ENCODE data around the gene NSF.
"Not testable (repeated sequence)": the region's sequence is repeated elsewhere in the genome, so short reads cannot be mapped to it uniquely, and the experiment has no call there.

Gene NSF

DNA sequence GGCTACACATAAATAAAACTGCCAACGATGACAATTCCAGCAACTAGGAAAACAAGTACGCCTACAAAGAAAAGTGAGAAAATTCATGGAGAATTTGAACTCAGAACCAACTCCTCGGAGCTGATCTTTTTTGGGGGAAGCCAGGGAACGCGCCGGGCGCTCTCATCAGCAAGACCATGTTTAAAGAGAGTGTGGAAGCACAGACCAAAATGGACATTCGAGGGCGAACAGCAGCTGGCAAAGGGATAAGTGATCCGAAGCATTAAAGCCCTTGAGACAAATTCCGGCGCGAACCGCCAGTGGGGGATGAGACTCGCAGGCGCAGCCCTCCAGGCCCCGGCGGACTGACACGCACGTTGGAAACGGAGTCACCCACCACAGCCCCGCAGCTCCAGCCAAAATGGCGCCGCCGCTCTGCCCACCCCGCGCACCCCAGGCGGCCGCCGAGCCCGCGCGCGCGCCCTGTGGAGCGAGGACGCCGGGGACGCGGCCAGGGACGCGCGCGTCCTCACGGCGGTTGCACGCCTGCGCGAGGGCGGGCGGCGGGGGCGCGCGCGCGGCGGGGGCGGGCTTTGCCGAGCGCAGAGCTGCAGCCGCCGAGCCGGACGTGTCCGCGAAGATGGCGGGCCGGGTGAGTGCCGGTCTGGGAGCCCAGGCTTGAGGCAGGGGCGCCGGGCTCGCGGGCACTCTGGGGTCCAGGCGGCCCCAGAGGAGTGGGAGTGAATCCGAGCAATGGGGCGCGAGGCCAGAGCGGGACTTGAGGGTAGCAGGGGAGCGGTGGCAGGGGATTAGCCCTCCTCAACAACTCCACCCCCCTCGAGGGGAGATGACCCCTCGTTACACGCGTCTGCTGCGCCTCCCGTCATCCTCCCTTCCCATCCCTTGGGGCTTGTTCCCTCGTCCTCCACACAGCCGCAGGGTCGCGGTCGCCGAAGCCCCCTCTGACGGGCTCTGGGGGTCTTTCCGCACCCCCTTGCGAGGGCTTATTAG, at the start of gene NSF:
Gene NSF (plus strand): TSS at position 513 of the 990 bp plus-strand sequence. CDS start 107 bp downstream, at position 620.
- DNase-seq (ENCODE audit: low read depth in 2 of 2): not testable (repeated sequence)

DNA sequence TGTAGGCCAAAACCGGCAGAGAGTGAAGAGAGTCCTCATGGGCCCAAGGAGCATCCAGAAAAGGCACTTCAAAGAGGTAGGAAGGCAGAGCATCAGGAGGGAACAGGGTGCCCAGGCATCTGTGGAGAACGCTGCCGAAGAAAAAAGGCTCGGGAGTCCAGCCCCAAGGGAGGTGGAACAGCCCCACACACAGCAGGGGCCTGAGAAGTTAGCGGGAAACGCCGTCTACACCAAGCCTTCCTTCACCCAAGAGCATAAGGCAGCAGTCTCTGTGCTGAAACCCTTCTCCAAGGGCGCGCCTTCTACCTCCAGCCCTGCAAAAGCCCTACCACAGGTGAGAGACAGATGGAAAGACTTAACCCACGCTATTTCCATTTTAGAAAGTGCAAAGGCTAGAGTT, 41.9 kb upstream of the NSF start:
- not testable (repeated sequence) for DNase-seq (ENCODE audit: low read depth in 2 of 2)

DNA sequence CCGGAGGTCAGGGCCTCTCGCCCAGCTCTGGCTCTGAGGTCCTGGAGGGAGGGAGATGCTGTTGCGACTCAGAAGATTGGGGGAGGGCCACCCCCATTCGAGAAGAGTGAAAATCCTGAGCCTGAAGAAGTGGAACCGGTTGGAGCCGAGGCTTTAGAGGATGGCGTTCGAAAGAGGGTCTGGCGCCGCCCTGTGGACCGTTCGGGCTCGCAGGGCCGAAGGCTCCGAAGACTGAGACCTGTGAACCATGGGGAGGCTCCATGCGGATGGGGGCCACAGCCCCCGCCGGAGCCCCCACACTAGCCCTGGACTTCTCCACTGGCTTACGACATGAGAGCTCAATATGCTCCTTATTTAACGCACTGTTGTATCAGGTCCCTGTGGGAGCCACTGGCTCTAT, 31.3 kb upstream of the NSF start:
- not testable (repeated sequence) for DNase-seq (ENCODE audit: low read depth in 2 of 2)

DNA sequence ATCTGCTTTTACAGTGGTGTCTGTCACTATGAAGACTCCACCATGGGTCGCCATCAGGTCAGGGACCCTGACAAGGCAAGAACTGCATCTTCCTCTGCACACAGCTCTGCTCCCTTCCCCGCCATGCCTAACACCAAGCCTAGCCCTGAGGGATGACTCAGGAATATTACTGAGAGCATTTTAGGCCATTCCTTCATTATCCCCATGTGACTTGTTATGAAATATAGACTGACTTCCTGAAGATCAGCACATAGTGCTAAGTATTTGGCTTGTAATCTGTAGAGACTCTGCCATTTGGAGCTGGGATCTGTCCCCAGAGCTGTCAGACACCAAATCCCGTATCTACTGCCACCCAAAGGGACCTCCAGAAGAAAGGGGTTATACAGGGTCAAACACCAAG, 30.4 kb upstream of the NSF start:
- not testable (repeated sequence) for DNase-seq (ENCODE audit: low read depth in 2 of 2)

DNA sequence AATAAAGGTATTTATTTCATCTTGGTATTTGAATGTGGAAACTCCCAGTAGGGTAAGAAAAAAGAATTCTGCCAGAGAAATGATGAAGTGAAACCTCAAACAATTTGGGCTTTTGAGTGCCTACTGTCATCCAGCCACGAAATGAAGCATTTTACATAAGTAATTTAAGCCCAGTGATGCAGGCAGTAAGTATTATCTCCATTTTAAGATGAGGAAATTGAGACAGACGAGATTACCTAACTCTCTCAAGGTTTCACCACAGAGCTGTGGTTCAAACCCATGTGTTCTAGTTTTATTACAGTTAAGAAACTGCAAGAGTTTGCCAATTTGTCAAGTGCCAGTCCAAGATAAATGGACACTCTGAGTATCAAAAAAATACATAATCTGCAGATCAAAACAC, 24.2 kb upstream of the NSF start:
- not testable (repeated sequence) for DNase-seq (ENCODE audit: low read depth in 2 of 2)

DNA sequence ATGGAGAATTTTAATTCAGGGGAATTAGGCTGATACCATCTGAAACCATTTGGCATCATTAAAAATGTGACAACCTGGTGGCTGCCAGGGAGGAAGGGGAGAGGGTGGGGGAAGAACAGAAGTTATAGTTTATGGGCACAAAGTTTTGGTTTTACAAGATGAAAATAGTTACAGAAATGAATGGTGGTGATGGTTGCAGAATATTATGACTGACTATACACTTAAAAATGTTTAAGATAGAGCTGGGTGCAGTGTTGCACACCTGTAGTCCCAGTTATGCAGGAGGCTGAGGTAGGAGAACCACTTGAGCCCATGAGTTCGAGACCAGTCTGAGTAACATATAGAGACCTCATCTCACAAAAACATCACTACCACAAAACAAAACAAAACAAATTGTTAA, 23.5 kb upstream of the NSF start:
- DNase-seq (ENCODE audit: low read depth in 2 of 2): not testable (repeated sequence)

DNA sequence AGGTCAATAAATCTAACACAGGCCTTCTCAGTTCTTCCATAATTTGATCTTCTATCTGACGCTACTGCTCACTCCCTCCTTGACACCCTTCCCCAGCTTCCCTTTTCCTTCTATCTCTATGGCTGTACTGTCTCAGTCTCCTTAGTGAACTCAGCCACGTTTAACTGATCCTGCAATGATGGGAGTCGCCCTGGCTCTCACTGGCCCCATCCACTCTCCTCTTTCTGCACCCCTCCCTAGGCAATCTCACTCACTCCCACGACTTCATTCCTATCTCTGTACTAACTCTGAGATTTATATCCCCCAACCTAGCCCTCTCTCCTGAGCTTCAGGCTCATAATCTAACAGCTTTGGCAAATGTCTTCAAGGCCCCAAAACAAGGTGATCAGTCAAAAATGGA, 18.7 kb upstream of the NSF start:
- DNase-seq (ENCODE audit: low read depth in 2 of 2): not testable (repeated sequence)

DNA sequence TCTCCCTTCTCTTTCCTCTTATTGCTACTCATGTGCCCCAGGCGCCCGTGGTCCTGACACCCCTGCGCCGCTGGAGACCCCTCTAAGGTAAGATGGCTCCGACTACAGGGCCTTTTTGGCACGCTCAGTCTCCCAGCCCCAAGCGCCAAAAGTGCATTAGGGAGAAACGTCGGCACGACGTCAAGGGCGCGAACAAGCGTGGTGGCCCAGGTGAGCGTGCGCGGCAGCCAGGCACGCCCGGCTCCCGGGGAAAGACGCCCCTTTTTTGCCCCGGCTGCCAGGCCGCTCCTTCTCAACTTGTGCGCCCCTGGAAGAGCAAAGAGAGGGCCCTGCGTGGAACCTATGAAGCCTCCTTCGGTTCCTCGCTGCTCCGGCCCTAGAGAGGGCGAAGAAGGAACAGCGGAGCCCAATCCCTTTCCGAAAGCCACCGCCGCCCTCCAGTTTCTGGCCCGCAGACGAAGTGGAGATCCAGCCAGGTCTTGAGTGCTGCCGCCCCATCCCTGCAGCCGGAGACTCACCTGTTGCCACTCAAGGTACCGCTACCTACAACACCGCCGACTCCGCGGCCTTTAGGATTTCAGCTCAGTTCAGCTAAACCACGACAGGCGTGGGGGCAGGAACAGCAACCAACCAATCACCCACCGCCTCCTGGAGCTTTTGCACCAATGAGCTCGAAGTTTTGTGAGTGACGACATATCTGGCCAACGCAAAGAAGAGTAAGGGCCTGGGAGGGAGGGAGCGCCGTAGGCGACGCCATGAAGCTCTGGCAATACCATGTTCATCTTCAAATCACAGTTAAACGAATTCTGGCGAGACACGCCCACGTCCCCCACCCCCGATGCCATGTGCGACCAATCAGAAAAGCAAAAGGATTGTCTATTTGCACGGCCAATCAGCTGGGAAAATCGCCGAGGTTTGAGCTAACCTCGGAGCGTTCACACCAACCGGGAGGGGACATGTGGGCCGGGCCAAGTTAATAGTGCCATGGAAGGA, 11.1 kb upstream of the NSF start, which contains the start of gene ARL17A:
Gene ARL17A (minus strand): TSS at position 609 of the 993 bp plus-strand sequence. CDS start 3,369 bp downstream, outside the sequence.
- DNase-seq (ENCODE audit: low read depth in 2 of 2): peak; percentile 43 to 48

DNA sequence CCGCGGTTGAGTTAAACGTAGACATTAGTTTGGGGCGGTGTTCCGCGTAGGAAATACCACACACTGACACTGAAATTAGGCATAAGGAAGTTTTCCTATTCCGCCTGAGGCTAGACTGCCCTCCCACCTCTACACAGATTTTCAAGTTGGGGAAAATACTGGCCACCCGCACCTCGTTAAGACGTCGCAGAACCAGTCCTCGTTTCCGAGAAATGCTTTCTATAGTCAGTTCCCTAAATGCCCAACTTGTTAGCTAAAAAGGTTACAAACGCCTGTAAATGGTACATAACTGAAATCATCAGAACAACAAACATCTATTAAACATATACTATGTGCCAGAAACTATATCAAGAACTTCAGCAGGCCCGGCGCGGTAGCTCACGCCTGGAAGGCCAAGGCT, 10.4 kb upstream of the NSF start:
- not testable (repeated sequence) for DNase-seq (ENCODE audit: low read depth in 2 of 2)

DNA sequence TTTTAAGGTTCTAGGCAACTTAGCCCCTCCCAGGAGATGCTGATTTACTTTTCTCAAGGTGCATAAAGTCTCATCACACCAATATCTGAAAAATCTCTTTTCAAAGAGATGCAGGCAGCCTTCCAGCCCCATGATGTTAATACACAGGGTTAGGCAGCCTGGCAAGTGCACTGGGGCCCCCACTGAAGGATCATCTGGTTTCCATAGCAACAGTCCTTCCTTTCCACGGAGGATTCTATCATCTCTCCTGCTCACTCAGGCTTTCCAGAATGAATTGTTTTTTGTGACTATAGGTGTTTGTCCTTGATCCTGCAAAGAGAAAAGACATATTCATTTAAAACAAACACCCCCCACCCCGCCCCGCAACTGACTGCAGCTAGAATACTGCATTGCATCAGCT, 5.0 kb upstream of the NSF start:
- not testable (repeated sequence) for DNase-seq (ENCODE audit: low read depth in 2 of 2)

DNA sequence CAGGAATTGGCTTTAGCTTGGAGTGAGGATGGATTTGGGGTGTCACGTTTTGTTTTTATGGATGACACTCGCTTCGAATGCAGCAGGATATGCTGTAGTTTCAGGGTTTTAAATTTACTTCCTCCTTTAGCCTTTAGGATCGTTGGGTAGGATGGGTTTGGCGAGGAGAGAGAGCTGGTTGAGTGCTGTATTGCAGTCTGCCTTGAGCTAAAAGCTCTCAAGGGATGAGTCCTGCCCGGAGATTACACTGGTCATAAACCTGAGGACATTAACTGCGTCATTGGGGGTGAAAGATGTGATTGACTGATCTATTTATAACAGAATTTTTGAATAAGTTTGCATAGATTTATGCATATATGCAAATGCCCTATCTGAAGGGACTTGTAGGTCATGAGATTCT, 863 bp downstream of the NSF start:
- not testable (repeated sequence) for DNase-seq (ENCODE audit: low read depth in 2 of 2)

DNA sequence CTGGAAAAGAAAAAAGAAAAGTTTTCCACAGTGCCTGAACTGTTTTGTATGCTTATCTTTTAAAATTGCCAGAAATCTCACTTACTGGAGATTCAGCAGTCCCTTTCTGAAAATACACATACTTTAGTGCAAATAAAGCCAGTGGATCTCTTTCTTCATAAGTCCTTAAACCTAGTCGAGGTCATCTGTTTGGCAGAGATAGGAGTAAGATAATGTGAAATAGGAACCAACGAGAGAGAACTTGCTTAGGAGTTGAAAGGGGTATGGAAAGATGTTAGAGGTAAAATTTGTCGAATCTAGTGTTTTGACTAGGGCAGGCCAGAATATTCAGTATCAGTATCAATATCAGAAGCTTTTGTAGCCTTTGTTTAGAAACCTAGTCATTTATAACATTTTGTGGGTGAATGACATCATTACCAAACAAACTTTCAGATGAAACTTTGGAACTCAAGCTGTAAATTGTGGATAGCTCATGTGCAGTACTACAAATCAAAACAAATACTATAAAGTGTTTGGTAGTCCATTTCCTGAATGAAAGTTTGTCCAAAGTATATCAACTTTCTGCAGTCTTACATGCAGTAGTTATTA, 8.0 kb downstream of the NSF start:
- DNase-seq (ENCODE audit: low read depth in 2 of 2): not testable (repeated sequence)

DNA sequence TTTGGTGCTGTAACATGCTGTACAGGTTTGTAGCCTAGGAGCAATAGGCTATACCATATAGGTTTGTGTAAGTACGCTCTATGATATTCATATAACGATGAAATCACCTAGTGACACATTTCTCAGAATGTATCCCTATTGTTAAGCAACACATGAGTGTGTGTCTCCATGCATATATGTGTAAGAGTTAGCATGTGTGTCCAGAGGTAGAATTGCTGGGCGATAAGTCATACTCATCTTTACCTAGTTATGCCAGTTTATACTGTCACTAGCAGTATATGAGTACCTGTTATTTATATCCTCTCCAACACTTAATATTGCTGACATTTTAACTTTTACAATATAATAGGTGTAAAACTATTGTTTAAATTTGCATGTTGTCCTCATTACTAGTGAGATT, 10.3 kb downstream of the NSF start:
- not testable (repeated sequence) for DNase-seq (ENCODE audit: low read depth in 2 of 2)

DNA sequence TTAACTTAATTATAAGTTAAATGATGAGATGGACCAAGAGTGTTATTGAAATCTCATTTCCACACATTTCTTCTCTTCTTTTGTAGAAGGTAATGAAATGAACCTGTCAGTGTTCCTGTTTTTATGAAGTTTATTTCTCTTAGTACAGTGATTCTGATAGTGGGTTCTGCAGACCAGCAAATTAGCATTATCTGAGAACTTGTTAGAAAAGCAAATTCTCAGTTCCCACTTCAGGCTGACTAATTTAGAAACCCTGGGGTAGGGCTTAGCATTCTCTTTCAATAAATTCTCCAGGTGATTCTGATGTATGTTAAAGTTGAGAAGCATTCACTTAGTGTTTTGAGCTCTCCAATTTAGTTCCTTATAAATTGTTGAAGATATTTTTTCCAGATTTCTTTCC, 12.7 kb downstream of the NSF start:
- not testable (repeated sequence) for DNase-seq (ENCODE audit: low read depth in 2 of 2)

DNA sequence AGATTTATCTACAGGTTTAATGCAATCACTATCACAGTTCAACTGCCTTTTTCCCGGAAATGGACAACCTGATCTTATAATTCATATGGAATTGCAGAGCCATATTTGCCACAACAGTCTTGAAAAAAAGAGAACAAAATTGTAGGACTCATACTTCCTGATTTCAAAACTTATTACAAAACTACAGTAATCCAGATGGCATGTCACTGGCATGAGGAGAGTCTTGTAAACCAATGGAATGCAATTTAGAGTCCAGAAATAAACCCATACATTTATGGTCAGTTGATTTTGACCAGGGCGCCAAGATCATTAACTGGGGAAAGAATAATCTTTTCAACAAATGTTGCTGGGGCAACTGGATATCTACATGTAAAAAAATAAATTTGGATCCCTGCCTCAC, 20.8 kb downstream of the NSF start:
- not testable (repeated sequence) for DNase-seq (ENCODE audit: low read depth in 2 of 2)

DNA sequence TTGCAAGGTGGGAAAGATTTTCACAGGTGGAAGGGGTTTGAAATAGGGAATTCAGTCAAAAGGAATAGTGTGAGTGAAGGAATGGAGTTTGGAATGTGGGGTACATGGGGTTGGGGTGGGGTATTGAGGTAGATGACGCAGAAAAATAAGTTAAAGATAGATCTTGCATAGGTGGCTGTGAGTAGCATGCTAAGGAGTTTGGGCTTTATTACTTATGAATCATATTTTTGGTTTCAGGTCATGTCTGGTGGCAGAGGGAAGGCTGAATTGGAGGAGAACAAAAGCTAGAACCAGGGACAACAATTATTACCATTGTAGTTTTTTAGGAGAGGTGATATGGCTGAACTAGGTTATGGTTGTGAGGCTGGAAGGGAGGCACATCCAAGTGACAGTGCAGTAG, 23.4 kb downstream of the NSF start:
- not testable (repeated sequence) for DNase-seq (ENCODE audit: low read depth in 2 of 2)

DNA sequence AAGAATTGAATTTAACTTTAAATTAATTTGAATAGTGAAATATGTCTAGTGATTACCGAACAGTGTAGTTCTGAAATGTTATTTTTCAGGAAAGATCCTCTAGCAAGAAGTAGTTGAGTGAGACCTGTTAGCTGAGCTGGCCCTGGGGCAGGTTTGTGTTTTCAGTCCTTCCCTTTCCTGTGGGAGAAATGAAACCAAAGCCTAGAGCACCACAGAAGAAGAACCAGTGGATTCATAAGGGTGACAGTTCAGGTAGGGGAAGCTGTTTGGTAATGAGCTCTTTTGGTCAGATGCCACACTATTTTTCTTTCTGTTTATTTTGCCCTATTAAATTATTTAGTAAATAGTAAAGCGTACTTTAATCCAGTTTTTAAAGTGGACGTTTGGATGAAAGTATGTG, 26.7 kb downstream of the NSF start:
- DNase-seq (ENCODE audit: low read depth in 2 of 2): not testable (repeated sequence)

DNA sequence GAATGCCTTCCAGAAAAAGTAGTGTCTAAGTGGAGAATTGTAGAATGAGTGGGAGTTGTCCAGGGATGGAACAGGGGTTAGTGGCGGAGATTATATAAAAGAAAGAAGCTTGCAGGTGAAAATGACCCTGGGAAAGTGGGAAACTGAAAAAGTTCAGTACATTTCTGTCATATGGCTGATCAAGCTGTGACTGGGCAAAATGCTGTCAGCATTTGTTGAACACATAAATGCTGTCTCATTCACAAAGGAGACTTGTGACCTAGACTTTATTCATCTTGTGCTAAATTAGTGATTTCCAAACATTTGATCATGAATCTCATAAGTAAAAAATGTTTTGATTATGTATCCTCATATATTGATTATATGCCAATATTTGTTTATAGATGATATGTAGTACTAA, 28.5 kb downstream of the NSF start:
- not testable (repeated sequence) for DNase-seq (ENCODE audit: low read depth in 2 of 2)

DNA sequence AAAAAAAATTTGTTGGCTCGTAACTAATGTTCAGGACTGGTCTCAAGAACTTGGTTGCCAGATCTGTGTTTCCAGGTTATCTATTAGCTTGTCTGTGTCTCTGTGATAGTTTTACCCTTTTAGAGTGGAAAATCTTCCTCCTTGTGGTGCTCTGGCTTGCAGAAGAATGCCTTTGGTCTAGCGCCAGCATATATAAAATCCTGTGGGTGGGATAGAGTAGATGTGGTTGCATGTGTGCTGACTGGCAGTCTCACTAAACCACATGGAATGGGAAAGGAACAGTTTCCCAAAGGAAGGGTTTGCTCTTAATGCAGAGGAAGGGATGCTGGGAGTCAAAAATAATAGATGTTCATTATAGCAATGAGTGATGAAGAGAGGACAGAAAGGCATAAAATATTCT, 33.3 kb downstream of the NSF start:
- DNase-seq (ENCODE audit: low read depth in 2 of 2): not testable (repeated sequence)

DNA sequence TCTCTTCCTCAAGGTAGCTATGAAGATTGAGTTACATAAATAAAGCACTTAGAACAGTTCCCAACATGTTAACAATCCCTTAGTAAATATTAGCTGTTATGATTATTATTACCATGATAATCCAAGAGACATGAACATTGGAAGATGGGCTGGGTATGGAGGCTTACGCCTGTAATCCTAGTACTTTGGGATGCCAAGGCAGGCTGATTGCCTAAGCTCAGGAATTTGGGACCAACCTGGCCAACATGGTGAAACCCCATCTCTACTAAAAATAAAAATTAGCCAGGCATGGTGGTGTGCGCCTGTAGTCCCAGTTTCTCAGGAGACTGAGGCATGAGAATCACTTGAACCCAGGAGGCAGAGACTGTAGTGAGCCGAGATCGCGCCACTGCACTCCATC, 34.3 kb downstream of the NSF start:
- DNase-seq (ENCODE audit: low read depth in 2 of 2): not testable (repeated sequence)

DNA sequence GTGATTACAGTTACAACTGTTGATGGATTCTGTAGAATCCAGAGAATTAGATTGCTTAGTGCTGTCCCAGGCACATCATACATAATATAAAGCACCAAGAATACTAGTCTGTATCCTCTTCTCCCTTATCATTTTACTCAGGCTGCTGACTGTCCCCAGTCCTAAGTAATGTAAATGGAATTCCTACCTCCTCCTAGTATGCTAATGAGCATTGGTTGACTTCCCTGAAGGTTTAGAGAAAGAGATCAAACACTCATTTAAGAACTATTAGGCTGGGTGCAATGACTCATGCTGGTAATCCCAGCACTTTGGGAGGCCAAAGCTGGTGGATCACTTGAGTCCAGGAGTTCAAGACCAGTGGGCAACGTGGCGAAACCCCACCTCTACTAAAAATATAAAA, 37.0 kb downstream of the NSF start:
- DNase-seq (ENCODE audit: low read depth in 2 of 2): not testable (repeated sequence)

Measured in stimulated activated CD4-positive, alpha-beta T cell treated with anti-CD3 and anti-CD28 coated beads, Interleukin-1b, Interleukin-23, amount 100 ng/mL, for 4 hours (primary cell).